ENCODE data around the gene MRPL16.
"Not testable (repeated sequence)": the region's sequence is repeated elsewhere in the genome, so short reads cannot be mapped to it uniquely, and the experiment has no call there.

Gene MRPL16

GRCh38 chr11:59810911-59811259, 307 bp upstream of the MRPL16 start:
- DNase-seq, result no peak

GRCh38 chr11:59807047-59807610, 3.4 kb downstream of the MRPL16 start:
- no peak for DNase-seq

- DNase-seq, result no peak
These were observed 6.5 kb downstream of the MRPL16 start for GRCh38 chr11:59804061-59804460.

GRCh38 chr11:59802639-59803176, 7.9 kb downstream of the MRPL16 start:
- no peak for DNase-seq

- no peak for DNase-seq
These were observed 8.5 kb downstream of the MRPL16 start for GRCh38 chr11:59801981-59802638.

GRCh38 chr11:59801160-59801706, 9.3 kb downstream of the MRPL16 start:
- no peak for DNase-seq

- DNase-seq, result no peak
These were observed 10.1 kb downstream of the MRPL16 start for GRCh38 chr11:59800390-59801025.

DNA sequence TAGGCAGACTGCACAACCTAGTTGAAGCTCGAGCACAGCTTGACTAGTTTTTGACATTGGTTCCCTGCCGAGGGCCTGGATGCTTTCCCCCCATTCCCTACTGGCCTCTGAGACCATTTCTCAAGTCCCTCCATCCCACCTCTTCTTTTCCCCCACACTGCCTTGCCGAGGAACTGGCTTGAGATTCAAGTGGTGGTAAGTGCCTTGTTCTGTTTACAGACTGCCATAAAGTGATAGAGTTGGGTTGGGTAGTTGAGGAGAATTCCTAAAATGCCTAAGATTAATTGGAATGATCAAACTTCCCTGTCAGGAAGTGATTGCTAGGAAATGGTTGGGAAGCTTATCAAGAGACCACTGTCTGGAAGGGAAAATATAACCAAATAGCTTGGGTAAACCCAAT, 16.2 kb downstream of the MRPL16 start:
- DNase-seq, result no peak

GRCh38 chr11:59792507-59792906, 18.1 kb downstream of the MRPL16 start:
- no peak for DNase-seq

DNA sequence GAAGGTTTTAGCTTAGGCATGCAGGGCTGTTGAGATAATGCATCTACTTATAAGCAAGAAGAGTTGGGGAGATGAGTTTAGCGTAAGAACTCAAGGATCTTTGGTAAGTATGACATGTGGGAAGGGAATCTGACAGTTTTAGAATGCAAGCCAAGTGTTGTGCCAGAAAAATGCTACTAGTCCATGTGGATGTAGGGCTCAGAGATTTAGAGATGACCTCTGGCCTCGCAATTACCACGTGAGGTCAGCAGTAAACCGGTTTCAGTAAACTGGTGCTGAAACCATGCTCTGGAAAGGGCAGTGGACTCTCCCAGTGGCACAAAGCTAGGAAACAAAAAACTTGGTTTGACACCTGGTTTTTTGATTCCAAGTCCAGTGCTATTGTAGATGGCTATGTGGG, 18.9 kb downstream of the MRPL16 start:
- DNase-seq, result no peak

- no peak for DNase-seq
These were observed 22.8 kb downstream of the MRPL16 start for GRCh38 chr11:59787816-59788215.

- DNase-seq, result no peak
These were observed 23.4 kb downstream of the MRPL16 start for GRCh38 chr11:59787255-59787588.

GRCh38 chr11:59785818-59786217, 24.8 kb downstream of the MRPL16 start:
- no peak for DNase-seq

GRCh38 chr11:59784441-59784840, 26.1 kb downstream of the MRPL16 start:
- not testable (repeated sequence) for DNase-seq

DNA sequence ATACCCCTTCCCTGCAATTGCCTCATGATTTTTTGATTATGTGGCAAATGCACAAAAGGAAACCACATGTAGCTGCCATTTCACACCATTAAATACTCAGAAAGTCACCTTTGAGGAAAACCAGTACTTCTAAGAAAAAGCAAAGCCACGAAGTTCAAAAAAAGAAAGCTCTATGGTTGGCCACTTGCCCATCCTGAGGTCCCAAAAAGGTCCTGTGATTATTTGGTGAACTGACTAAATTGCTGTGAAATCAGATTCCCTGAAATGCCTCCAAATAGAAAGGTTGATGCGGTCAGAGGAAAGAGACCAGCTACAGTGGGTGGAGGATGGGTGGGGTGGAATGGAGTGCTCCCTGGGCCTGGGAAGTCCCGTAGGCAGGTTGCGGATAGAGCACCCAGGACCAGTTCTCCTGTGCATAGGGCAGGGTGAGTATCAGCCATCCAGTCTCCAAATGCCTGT, 26.9 kb downstream of the MRPL16 start:
- no peak for DNase-seq

GRCh38 chr11:59782080-59782479, 28.5 kb downstream of the MRPL16 start:
- no peak for DNase-seq

GRCh38 chr11:59779487-59779886, 31.1 kb downstream of the MRPL16 start:
- no peak for DNase-seq

GRCh38 chr11:59778122-59778521, 32.5 kb downstream of the MRPL16 start:
- DNase-seq, result no peak

- DNase-seq, result no peak
These were observed 33.5 kb downstream of the MRPL16 start for GRCh38 chr11:59777104-59777503.

DNA sequence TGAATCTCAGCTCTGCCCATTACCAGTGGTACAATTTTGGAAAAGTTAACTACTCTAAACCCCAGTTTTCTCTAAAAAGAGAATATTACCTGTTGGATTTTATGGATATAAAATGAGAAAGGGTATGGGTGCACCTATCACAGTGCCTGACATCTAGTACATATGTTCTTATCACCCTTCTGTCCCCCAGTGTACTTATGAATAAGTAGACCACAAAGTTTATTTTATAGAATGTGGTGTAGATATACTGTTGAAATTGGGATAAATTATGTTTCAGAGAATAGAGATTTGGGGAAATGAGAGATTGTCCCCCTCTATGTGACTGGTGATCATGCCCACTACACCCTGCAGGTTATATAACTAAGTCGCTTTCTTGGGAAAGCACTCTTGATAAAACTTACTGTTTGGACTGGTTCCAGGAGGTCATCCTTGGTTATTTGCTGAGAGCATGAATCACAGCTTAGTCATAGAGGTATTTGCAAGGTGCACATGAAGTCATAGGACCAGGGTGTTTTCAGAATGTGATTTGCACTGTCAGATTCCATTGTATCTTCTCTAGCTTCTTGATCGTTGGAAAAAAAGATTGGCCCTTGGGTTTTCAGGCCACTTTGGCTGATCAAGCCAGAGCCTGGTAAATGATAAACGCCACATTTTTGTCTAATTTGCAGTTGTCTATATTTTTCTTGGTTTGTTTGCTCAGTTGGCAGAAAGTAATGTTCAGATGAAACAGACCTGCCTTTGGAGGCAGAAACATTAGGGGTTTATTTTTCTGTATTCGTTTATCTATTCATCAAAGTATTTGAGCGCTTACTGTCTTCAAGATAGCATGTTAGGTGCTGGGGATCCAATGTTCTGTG, 34.1 kb downstream of the MRPL16 start:
- DNase-seq, result no peak

GRCh38 chr11:59773083-59773440, 37.5 kb downstream of the MRPL16 start:
- no peak for DNase-seq

DNA sequence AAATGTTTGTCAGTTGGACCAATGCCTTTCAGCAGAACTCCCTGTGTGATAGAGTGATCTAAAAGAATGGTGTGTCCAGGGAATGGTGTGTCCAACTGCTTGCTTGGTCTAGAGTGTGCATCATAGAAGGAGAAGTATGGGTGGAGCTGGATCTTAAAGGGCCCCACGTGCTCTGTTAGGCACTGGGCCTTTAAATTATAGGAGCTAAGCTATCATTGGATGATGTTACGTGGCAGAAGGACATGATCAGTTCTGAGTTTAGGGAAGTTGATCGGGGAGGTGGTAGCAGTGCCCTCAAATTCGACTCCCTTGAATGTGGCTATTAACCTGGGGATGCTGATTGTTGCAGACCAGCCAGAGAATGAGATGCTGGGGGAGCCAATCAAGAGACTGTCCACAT, 39.0 kb downstream of the MRPL16 start:
- no peak for DNase-seq

DNA sequence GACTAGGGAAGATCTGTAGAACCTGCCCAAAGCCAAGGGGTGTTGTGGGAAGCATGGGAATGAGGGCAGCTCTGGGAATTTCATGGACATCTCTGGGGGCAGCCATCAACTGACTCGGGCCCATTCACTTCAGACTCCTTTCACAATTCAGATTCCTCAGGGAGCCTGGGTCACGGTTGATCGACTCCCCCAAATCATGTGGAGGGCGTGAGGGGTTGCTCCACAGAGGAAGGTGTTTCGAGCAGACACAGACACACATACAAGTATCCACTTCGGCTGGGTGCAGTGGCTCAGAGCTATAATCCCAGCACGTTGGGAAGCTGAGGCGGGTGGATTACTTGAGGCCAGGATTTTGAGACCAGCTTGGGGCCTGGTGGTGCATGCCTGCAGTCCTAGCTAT, 39.7 kb downstream of the MRPL16 start:
- DNase-seq, result no peak

All from NCI-H187 treated with DMSO at 0.1 percent for 48 hours (cell line).